PFSK-1 (cell line): ENCODE results near the gene EIF3D.
A peak's percentile ranks its signal among the peaks of the same experiment; 100 is the strongest.

ENCODE experiments used
- FOXP2 ChIP-seq: optimal IDR thresholded peaks from 2 replicates; pipeline ENCODE3; 2011; ENCODE audit warnings: borderline replicate concordance, control low read depth, inconsistent platforms; ENCODE audit not compliant: insufficient read depth; ENCODE audit errors: extremely low read length, extremely low read depth
- POLR2AphosphoS5 ChIP-seq: IDR thresholded peaks from 2 replicates; pipeline ENCODE4 v1.6.1; 2012; ENCODE audit warnings: low read depth, mild to moderate bottlenecking, control low read depth, low read length, moderate library complexity
- SIN3A ChIP-seq: IDR thresholded peaks from 2 replicates; pipeline ENCODE4 v1.6.1; 2012; ENCODE audit warnings: mild to moderate bottlenecking, low read length, moderate library complexity, borderline replicate concordance; ENCODE audit not compliant: insufficient read depth
- TAF1 ChIP-seq: IDR thresholded peaks from 2 replicates; pipeline ENCODE4 v1.6.1; 2012; ENCODE audit warnings: low read length, control low read depth, borderline replicate concordance; ENCODE audit not compliant: insufficient read depth
- TF ChIP-seq, protein P1 (sequence below), 2 experiments: IDR thresholded peaks; 2 replicates each; pipeline versions ENCODE4 v1.6.1 to v1.8.0; 2011 to 2012; ENCODE audit warnings: low read depth in 2 of 2, low read length in 2 of 2, control low read depth in 1 of 2, inconsistent platforms in 1 of 2, mild to moderate bottlenecking in 1 of 2, moderate library complexity in 1 of 2; ENCODE audit not compliant: insufficient read depth in 1 of 2

EIF3D gene

DNA sequence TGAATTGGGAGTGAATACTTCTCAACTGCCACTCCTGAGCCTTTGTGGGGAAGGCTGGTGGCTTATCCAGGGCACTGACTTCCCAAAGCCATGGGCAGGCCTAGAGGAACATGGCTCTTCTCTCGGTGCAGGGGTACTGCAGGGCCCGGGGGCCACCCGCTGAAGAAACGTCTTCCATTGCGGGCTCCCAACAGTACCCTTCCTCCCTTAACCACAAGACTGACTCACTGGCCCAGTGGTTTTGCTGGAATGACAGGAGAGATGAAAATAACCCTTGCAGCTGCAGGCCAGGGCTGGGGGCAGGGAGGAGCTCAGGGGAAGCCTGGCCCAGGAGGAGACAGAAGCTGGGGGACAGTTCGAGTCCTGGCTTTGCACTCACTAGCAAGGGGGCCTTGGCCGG lies 61.0 kb downstream of the EIF3D start:
- TF ChIP-seq POLR2AphosphoS5 (no peak), TAF1 (no peak), SIN3A (no peak), FOXP2 (no peak)
- TF ChIP-seq, protein P1, sequence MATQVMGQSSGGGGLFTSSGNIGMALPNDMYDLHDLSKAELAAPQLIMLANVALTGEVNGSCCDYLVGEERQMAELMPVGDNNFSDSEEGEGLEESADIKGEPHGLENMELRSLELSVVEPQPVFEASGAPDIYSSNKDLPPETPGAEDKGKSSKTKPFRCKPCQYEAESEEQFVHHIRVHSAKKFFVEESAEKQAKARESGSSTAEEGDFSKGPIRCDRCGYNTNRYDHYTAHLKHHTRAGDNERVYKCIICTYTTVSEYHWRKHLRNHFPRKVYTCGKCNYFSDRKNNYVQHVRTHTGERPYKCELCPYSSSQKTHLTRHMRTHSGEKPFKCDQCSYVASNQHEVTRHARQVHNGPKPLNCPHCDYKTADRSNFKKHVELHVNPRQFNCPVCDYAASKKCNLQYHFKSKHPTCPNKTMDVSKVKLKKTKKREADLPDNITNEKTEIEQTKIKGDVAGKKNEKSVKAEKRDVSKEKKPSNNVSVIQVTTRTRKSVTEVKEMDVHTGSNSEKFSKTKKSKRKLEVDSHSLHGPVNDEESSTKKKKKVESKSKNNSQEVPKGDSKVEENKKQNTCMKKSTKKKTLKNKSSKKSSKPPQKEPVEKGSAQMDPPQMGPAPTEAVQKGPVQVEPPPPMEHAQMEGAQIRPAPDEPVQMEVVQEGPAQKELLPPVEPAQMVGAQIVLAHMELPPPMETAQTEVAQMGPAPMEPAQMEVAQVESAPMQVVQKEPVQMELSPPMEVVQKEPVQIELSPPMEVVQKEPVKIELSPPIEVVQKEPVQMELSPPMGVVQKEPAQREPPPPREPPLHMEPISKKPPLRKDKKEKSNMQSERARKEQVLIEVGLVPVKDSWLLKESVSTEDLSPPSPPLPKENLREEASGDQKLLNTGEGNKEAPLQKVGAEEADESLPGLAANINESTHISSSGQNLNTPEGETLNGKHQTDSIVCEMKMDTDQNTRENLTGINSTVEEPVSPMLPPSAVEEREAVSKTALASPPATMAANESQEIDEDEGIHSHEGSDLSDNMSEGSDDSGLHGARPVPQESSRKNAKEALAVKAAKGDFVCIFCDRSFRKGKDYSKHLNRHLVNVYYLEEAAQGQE (IDR thresholded peaks at IDR 0.05; ENCODE audit: insufficient read depth in 1 of 2, low read depth in 2 of 2, low read length in 2 of 2) = no peak

DNA sequence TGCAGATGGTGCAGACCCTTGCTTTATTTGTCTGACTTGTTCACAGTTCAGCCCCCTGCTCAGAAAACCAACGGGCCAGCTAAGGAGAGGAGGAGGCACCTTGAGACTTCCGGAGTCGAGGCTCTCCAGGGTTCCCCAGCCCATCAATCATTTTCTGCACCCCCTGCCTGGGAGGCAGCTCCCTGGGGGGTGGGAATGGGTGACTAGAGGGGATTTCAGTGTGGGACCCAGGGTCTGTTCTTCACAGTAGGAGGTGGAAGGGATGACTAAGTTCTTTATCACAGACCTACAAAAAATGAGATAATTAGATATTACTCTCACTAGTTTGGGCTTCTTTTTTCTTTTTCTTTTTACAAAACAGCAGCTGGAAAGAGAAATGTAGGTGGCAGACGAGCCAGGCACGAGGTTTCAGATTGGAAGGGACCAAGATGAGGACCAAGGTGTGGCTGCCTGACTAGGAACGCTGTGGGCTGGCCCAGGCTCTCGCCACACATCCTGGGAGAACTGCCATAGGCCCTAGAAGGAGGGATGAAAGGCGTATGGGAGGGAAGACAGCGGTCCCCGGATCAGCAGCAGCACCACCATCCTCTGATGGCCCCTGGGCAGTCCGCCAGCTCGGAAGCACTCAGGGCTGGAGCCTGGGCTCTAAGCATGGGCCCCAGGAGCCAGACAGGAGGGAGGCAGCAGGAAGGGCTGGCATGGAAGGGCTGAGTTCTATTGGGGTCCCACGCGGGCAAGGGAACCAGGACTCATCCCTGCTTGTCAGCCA lies 61.7 kb downstream of the EIF3D start:
- TF ChIP-seq SIN3A = no peak

DNA sequence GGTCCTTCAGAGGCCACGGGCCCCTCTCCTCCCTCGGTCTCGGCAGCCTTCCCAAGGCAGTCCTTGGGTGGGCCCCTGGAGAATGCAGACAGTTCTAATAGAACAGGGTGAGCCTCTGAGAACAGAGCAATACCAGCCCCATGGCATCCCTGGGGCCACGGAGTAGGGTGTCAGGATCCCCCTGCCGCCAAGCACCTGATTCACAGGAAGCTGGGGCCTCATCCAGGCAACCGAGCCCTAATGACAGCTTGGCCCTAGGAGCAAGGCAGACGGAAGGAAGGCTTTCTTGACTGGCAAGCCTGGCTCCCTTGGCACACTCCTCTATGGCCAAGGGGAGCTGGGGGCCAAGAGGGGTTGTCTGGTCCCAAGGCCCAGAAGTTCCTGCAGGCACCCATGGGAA lies 62.7 kb downstream of the EIF3D start:
- TF ChIP-seq POLR2AphosphoS5 (0 out of 2 replicates have a peak, but pooled peaks have one; percentile 23), SIN3A (no peak)

DNA sequence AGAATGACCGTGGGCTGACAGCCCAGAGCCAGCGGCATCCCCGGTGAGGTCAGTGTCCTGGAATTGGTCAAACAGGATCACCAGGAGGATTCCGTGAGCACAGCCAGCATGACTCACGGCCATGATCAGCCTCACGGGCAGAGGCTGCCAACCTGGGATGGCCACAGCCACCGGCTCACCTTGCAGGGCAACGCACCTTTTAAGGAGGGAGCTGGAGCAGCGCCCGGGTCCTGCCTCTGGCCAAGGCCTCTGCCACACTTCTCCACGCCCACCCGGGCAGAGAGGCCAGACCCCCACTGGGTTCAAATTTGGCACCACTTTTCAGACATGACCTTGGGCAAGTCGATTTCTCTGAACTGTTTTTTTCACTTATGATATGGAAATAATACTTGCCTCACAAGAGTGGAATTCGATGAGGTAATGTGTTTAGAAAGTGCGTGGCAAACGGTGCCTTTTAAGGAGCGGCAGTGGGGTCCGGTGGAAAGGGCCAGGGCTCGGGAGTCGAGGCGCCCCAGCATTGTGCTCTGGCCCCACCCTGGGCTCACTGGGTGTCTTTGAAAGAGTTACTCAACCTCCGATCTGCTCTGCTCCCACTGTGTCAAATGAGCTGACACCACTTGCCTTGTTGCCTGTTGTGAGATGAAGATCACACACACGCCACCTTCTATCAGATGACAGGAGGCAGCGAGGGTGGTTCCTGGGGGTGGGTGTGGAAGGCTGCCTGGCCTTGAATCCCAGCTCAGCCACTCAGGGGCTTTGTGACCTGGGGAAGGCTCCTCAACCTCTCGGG lies 63.5 kb downstream of the EIF3D start:
- TF ChIP-seq, protein P1 (IDR thresholded peaks at IDR 0.05; ENCODE audit: insufficient read depth in 1 of 2, low read depth in 2 of 2, low read length in 2 of 2) = no peak
- no peak for TF ChIP-seq POLR2AphosphoS5
- TF ChIP-seq TAF1 = no peak
- no peak for TF ChIP-seq SIN3A
- no peak for TF ChIP-seq FOXP2

DNA sequence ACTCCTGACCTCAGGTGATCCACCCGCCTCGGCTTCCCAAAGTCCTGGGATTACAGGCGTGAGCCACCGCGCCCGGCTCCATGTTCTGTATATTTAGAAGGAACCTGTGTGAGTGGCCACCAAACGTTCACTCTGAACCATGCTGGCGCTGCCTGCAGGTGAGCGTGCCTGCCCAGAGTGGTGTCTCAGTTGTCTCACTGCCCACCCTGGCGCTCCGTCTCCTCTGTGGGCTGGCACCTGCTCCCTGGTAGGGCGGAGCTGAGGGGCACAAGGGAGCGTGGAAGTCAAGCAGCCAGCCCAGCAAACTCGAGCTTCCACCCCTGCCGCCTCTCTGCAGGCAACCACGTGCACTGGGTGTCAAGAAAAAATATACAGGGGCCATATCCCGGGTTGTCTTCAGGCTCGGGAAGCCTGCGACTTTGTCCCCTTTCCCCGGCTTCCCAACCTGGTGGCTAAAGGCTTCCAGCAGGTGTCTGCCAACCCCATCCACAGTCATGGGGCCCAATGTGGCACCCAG lies 64.2 kb downstream of the EIF3D start:
- TF ChIP-seq SIN3A (no peak), POLR2AphosphoS5 (no peak), FOXP2 (no peak), TAF1 (no peak)
- TF ChIP-seq, protein P1 (IDR thresholded peaks at IDR 0.05; ENCODE audit: insufficient read depth in 1 of 2, low read depth in 2 of 2, low read length in 2 of 2) = no peak

DNA sequence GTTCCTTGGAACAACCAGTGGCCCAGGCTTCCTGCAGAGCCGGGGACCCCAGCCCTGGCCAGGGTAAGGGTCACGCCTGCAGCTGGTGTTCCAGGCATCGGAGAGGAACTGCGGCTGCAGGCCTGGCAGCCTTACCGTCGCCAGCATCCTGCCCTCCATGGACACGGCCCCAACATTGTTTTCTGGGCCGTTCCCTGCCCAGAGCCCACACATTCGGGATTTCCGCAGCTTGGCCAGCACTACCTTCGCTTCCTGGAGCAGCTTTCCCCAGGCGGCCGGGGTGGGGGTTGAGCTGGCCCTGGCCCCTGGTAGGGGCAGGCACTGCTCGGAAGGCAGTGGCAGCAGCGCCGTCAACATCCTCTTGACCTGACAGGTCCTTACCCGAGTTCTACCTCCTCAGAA lies 65.2 kb downstream of the EIF3D start:
- TF ChIP-seq TAF1 (no peak), FOXP2 (no peak), SIN3A (no peak), POLR2AphosphoS5 (no peak)
- TF ChIP-seq, protein P1 (IDR thresholded peaks at IDR 0.05; ENCODE audit: insufficient read depth in 1 of 2, low read depth in 2 of 2, low read length in 2 of 2) = no peak
